ENCODE data around the gene KIF26A. TPM values are rescaled to one million over a fixed set of nuclear protein-coding genes. Genes with fewer than 3 reads are reported as not detected.

KIF26A gene
- total RNA-seq, 1 donor from 2014 or later = 0.26 TPM

GRCh38 chr14:104104076-104104901 lies 34.1 kb upstream of the KIF26A start:
- no peaks in the 10 kb centered on the region for H3K36me3 ChIP-seq (ENCODE audit: control insufficient read depth, insufficient read depth, low read length)
- no peak for DNase-seq (ENCODE audit: low read depth)
- H3K27me3 ChIP-seq (ENCODE audit: control insufficient read depth, insufficient read depth, low read length) = no peaks in the 10 kb centered on the region
- no peak for FAIRE-seq
- H3K4me3 ChIP-seq (ENCODE audit: low read depth, low read length) = no peak overlapping the region
- TF ChIP-seq, protein P1, sequence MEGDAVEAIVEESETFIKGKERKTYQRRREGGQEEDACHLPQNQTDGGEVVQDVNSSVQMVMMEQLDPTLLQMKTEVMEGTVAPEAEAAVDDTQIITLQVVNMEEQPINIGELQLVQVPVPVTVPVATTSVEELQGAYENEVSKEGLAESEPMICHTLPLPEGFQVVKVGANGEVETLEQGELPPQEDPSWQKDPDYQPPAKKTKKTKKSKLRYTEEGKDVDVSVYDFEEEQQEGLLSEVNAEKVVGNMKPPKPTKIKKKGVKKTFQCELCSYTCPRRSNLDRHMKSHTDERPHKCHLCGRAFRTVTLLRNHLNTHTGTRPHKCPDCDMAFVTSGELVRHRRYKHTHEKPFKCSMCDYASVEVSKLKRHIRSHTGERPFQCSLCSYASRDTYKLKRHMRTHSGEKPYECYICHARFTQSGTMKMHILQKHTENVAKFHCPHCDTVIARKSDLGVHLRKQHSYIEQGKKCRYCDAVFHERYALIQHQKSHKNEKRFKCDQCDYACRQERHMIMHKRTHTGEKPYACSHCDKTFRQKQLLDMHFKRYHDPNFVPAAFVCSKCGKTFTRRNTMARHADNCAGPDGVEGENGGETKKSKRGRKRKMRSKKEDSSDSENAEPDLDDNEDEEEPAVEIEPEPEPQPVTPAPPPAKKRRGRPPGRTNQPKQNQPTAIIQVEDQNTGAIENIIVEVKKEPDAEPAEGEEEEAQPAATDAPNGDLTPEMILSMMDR (IDR thresholded peaks at IDR 0.05; ENCODE audit: insufficient read depth, low read length, severe bottlenecking) = no peak

- DNase-seq (ENCODE audit: low read depth) (no peak), FAIRE-seq (no peak)
- H3K36me3 ChIP-seq (ENCODE audit: control insufficient read depth, insufficient read depth, low read length) = no peaks in the 10 kb centered on the region
- TF ChIP-seq, protein P1 (IDR thresholded peaks at IDR 0.05; ENCODE audit: insufficient read depth, low read length, severe bottlenecking) = no peak
- no peaks in the 10 kb centered on the region for H3K27me3 ChIP-seq (ENCODE audit: control insufficient read depth, insufficient read depth, low read length)
- H3K4me3 ChIP-seq (ENCODE audit: low read depth, low read length) = no peak overlapping the region
Measured at GRCh38 chr14:104105071-104105821, 33.1 kb upstream of the KIF26A start.

DNA sequence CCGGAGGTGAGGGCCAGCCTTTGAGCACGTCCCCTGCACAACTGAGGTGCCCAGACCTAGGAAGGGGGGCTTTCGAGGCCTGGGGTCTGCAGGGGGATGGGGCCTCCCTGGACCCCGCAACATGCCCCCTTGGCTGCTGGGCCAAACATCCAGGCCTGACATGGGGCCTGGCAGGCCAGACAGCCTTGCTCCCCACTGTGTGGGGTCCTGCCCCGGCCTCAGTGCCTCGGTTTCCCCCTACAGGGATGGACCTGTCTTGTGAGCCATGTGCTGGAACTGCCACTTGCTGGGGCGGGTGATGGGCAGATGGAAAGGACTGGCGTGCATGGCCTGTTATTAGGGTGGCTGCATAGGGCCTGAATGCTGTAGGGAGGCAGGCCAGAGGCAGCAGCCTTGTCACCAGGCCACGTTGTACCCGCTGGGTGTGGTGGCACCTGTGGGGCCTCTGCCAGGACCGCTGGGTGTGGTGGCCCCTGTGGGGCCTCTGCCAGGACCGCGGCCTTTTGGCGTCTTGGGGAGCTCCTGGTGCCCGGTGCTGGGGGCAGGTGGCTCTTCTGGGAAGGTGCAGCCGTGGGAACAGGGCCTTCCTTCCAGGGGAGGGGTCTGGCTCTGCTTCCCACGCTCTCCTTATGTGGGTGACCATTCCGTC lies 32.4 kb upstream of the KIF26A start:
- Histone ChIP-seq H3K27me3 (ENCODE audit: control insufficient read depth, insufficient read depth, low read length) (no peaks in the 10 kb centered on the region), H3K36me3 (ENCODE audit: control insufficient read depth, insufficient read depth, low read length) (no peaks in the 10 kb centered on the region), H3K4me3 (ENCODE audit: low read depth, low read length) (no peak overlapping the region)
- FAIRE-seq (no peak), DNase-seq (ENCODE audit: low read depth) (no peak)
- TF ChIP-seq, protein P1 (IDR thresholded peaks at IDR 0.05; ENCODE audit: insufficient read depth, low read length, severe bottlenecking) = no peak

DNA sequence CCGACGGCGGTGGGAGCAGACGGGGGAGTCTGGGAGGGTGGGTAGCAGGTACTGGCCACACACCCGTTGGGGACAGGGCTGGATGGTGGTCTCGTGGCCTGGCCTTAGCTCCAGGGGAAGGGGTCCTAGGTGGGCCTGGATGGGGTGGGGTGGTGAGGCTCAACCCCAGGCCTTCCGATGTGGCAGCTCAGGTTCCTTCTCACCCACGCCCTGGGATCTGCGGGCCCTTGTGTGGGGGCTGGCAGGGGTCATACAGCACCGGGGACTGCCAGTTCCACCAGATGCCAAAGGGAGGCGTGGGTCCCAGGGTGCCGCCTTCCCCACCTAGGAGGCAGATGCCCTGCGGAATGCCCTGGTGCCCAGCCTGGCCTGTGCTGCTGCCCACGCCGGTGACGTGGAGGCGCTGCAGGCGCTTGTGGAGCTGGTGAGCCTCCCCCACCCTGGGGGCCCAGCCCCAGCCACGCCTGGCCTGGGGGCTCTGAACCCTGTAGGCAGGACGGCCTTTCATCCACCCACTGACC lies 31.9 kb upstream of the KIF26A start:
- no peak for FAIRE-seq
- H3K36me3 ChIP-seq (ENCODE audit: control insufficient read depth, insufficient read depth, low read length) = no peaks in the 10 kb centered on the region
- no peak overlapping the region for H3K4me3 ChIP-seq (ENCODE audit: low read depth, low read length)
- TF ChIP-seq, protein P1 (IDR thresholded peaks at IDR 0.05; ENCODE audit: insufficient read depth, low read length, severe bottlenecking) = no peak
- no peak for DNase-seq (ENCODE audit: low read depth)
- no peaks in the 10 kb centered on the region for H3K27me3 ChIP-seq (ENCODE audit: control insufficient read depth, insufficient read depth, low read length)

GRCh38 chr14:104107101-104107581 lies 31.2 kb upstream of the KIF26A start:
- Histone ChIP-seq H3K27me3 (ENCODE audit: control insufficient read depth, insufficient read depth, low read length) (no peaks in the 10 kb centered on the region), H3K4me3 (ENCODE audit: low read depth, low read length) (no peak overlapping the region), H3K36me3 (ENCODE audit: control insufficient read depth, insufficient read depth, low read length) (no peaks in the 10 kb centered on the region)
- DNase-seq (ENCODE audit: low read depth) (no peak), FAIRE-seq (no peak)
- TF ChIP-seq, protein P1 (IDR thresholded peaks at IDR 0.05; ENCODE audit: insufficient read depth, low read length, severe bottlenecking) = no peak

Data from bronchial epithelial cell (primary cell).